H1 (cell line): ENCODE data around the gene TMEM174. TPM values are rescaled to one million over a fixed set of nuclear protein-coding genes. Genes with fewer than 3 reads are reported as not detected.

Experiments used
- CTCF ChIA-PET: fragments of 300-600 bp; sonication (Branson Sonifier 250); formaldehyde crosslinking; loops from one replicate; lab custom pipeline; 2021; ENCODE audit not compliant: partially characterized antibody; lab: Charles Lee
- POLR2A ChIA-PET: fragments of 300-600 bp; sonication (Branson Sonifier 250); formaldehyde crosslinking; loops from one replicate; lab custom pipeline; 2021; ENCODE audit warnings: inconsistent platforms; ENCODE audit not compliant: partially characterized antibody; lab: Charles Lee
- DNase-seq, 2 experiments: peaks; one replicate each; pipeline versions ENCODE4 v3.0.0 to v3.0.0-alpha.2; 2010 to 2022; ENCODE audit warnings: low spot score in 2 of 2, low read depth in 1 of 2, mixed read lengths in 1 of 2
- FAIRE-seq: peaks from 2 replicates; lab custom pipeline; 2011; peaks lifted over from hg19 to GRCh38; lab: Jason Lieb, UNC
- H2AFZ ChIP-seq: 2 replicates; pipeline ENCODE4 v1.8.1; 2012; ENCODE audit warnings: low read length, inconsistent platforms
- H2AK5ac ChIP-seq: 2 replicates; pipeline ENCODE4 v1.6.1; 2013; ENCODE audit warnings: low read depth, low read length
- H2BK120ac ChIP-seq: replicated peaks from 2 replicates; pipeline ENCODE3; 2013; ENCODE audit warnings: low read depth, low read length, inconsistent platforms
- H2BK12ac ChIP-seq: 2 replicates; pipeline ENCODE4 v1.6.1; 2013; ENCODE audit warnings: low read depth, low read length
- H2BK15ac ChIP-seq: 2 replicates; pipeline ENCODE4 v1.6.1; 2013; ENCODE audit warnings: low read length
- H2BK20ac ChIP-seq: 2 replicates; pipeline ENCODE4 v1.6.1; 2013; ENCODE audit warnings: low read length
- H2BK5ac ChIP-seq: 2 replicates; pipeline ENCODE4 v1.6.1; 2013; ENCODE audit warnings: low read depth, low read length
- H3K14ac ChIP-seq: 2 replicates; pipeline ENCODE4 v1.6.1; 2013; ENCODE audit warnings: inconsistent platforms; ENCODE audit not compliant: insufficient read length
- H3K18ac ChIP-seq: 2 replicates; pipeline ENCODE4 v1.6.1; 2013; ENCODE audit warnings: low read length; ENCODE audit errors: extremely low read depth
- H3K23ac ChIP-seq: 2 replicates; pipeline ENCODE4 v1.6.1; 2013; ENCODE audit warnings: inconsistent platforms; ENCODE audit not compliant: insufficient read length
- H3K23me2 ChIP-seq: 2 replicates; pipeline ENCODE4 v1.6.1; 2013; ENCODE audit warnings: low read depth, low read length
- H3K27ac ChIP-seq: 2 replicates; pipeline ENCODE4 v1.6.1; 2011; ENCODE audit warnings: low read depth, low read length, inconsistent platforms
- H3K27me3 ChIP-seq, 4 experiments: replicated peaks in 1 of 4; 1 replicate in 1 of 4; 2 replicates in 3 of 4; pipeline versions ENCODE4 v1.6.1 to v1.8.1; 2011 to 2013; ENCODE audit warnings: low read length in 3 of 4, mild to moderate bottlenecking in 3 of 4, inconsistent platforms in 2 of 4, mixed read lengths in 2 of 4, moderate library complexity in 1 of 4; ENCODE audit not compliant: control insufficient read depth in 3 of 4, insufficient read depth in 3 of 4; ENCODE audit errors: extremely low read depth in 1 of 4
- H3K36me3 ChIP-seq, 4 experiments: 2 replicates each; pipeline versions ENCODE4 v1.6.1 to v1.8.1; 2011 to 2013; ENCODE audit warnings: mild to moderate bottlenecking in 4 of 4, low read length in 3 of 4, moderate library complexity in 2 of 4, control low read depth in 1 of 4, inconsistent platforms in 1 of 4; ENCODE audit not compliant: insufficient read depth in 4 of 4, control insufficient read depth in 2 of 4
- H3K4ac ChIP-seq: replicated peaks from 2 replicates; pipeline ENCODE3; 2013; ENCODE audit warnings: low read length, low read depth, mixed read lengths, inconsistent platforms; ENCODE audit not compliant: insufficient read length
- H3K4me1 ChIP-seq, 4 experiments: replicated peaks in 1 of 4; 1 replicate in 1 of 4; 2 replicates in 3 of 4; pipeline versions ENCODE4 v1.6.1 to v1.8.1; 2011 to 2013; ENCODE audit warnings: low read length in 3 of 4, inconsistent platforms in 2 of 4, mixed read lengths in 1 of 4; ENCODE audit not compliant: insufficient read depth in 4 of 4, control insufficient read depth in 3 of 4
- H3K4me2 ChIP-seq, 2 experiments: 2 replicates each; pipeline versions ENCODE4 v1.6.1 to v1.8.1; 2011 to 2013; ENCODE audit warnings: low read depth in 2 of 2, low read length in 2 of 2, control low read depth in 1 of 2, inconsistent platforms in 1 of 2, mild to moderate bottlenecking in 1 of 2; ENCODE audit not compliant: insufficient read depth in 1 of 2
- H3K4me3 ChIP-seq, 4 experiments: fragments of 200-600, 300-600 bp in 1 of 4; sonication (generic), shearing (Covaris generic), sonication (Bioruptor Twin) in 1 of 4; 2 replicates each; pipeline versions ENCODE4 v1.5.1 to v1.8.1; 2011 to 2016; ENCODE audit warnings: low read length in 4 of 4, low read depth in 3 of 4, control low read depth in 2 of 4, inconsistent platforms in 2 of 4, mild to moderate bottlenecking in 2 of 4, mixed read lengths in 1 of 4, moderate library complexity in 1 of 4; ENCODE audit not compliant: insufficient read depth in 2 of 4; ENCODE audit errors: extremely low read depth in 1 of 4
- H3K56ac ChIP-seq: replicated peaks from 2 replicates; pipeline ENCODE3; 2013; ENCODE audit warnings: low read depth, mild to moderate bottlenecking, mixed read lengths, low read length, inconsistent platforms; ENCODE audit not compliant: insufficient read length
- H3K79me1 ChIP-seq: 2 replicates; pipeline ENCODE4 v1.6.1; 2013; ENCODE audit warnings: low read depth, low read length, control low read depth
- H3K79me2 ChIP-seq, 2 experiments: 2 replicates each; pipeline versions ENCODE4 v1.6.1 to v1.8.1; 2012 to 2013; ENCODE audit warnings: low read length in 2 of 2, mild to moderate bottlenecking in 2 of 2, inconsistent platforms in 1 of 2; ENCODE audit not compliant: insufficient read depth in 2 of 2, control insufficient read depth in 1 of 2
- H3K9ac ChIP-seq, 4 experiments: replicated peaks in 1 of 4; 1 replicate in 1 of 4; 2 replicates in 3 of 4; pipeline versions ENCODE4 v1.6.1 to v1.8.1; 2011 to 2013; ENCODE audit warnings: low read depth in 3 of 4, low read length in 3 of 4, control low read depth in 2 of 4, mild to moderate bottlenecking in 2 of 4, moderate library complexity in 2 of 4, inconsistent platforms in 1 of 4; ENCODE audit errors: extremely low read depth in 1 of 4
- H3K9me3 ChIP-seq, 2 experiments: 2 replicates each; pipeline versions ENCODE4 v1.6.1 to v1.8.1; 2012 to 2013; ENCODE audit warnings: mild to moderate bottlenecking in 2 of 2, moderate library complexity in 2 of 2, control low read depth in 1 of 2, inconsistent platforms in 1 of 2, low read depth in 1 of 2, low read length in 1 of 2, mixed read lengths in 1 of 2; ENCODE audit not compliant: insufficient read depth in 2 of 2
- H4K20me1 ChIP-seq, 2 experiments: replicated peaks in 1 of 2; 2 replicates each; pipeline versions ENCODE3 to v1.8.1; 2011 to 2013; ENCODE audit warnings: inconsistent platforms in 2 of 2, low read length in 2 of 2, mild to moderate bottlenecking in 1 of 2; ENCODE audit not compliant: insufficient read depth in 2 of 2, control insufficient read depth in 1 of 2
- H4K5ac ChIP-seq: 2 replicates; pipeline ENCODE4 v1.6.1; 2013; ENCODE audit warnings: low read length, low read depth, mixed read lengths, inconsistent platforms; ENCODE audit not compliant: insufficient read length
- H4K8ac ChIP-seq: 2 replicates; pipeline ENCODE4 v1.8.0; 2013; ENCODE audit warnings: mild to moderate bottlenecking, moderate library complexity, low read length, inconsistent platforms; ENCODE audit not compliant: insufficient read depth; ENCODE audit errors: extremely low read depth
- H4K91ac ChIP-seq: replicated peaks from 2 replicates; pipeline ENCODE3; 2013; ENCODE audit warnings: low read length, mixed read lengths, inconsistent platforms; ENCODE audit not compliant: insufficient read length
- CHD2 ChIP-seq: IDR thresholded peaks from 2 replicates; pipeline ENCODE4 v1.6.1; 2012; ENCODE audit warnings: low read length, improper control_type of control experiment
- FOSL1 ChIP-seq: IDR thresholded peaks from 2 replicates; pipeline ENCODE4 v1.6.1; 2011; ENCODE audit warnings: mild to moderate bottlenecking, low read depth, low read length, moderate library complexity; ENCODE audit not compliant: insufficient read depth
- HDAC6 ChIP-seq: IDR thresholded peaks from one replicate; pipeline ENCODE4 v1.7.1; 2012; ENCODE audit warnings: low read depth, mild to moderate bottlenecking, inconsistent platforms, low read length, moderate library complexity
- MAFK ChIP-seq: IDR thresholded peaks from 2 replicates; pipeline ENCODE4 v1.6.1; 2012; ENCODE audit warnings: low read depth, mild to moderate bottlenecking, improper control_type of control experiment, low read length
- NANOG ChIP-seq: IDR thresholded peaks from 2 replicates; pipeline ENCODE4 v1.6.1; 2011; ENCODE audit warnings: low read length, low read depth, mild to moderate bottlenecking, inconsistent platforms; ENCODE audit not compliant: insufficient read depth, poor library complexity, severe bottlenecking
- NRF1 ChIP-seq: IDR thresholded peaks from 2 replicates; pipeline ENCODE4 v1.6.1; 2011; ENCODE audit warnings: mild to moderate bottlenecking, low read depth, low read length, improper control_type of control experiment
- POLR2AphosphoS5 ChIP-seq: IDR thresholded peaks from 2 replicates; pipeline ENCODE4 v1.6.1; 2011; ENCODE audit warnings: low read depth, low read length
- SAP30 ChIP-seq: fragments of 300-600 bp; sonication (generic); IDR thresholded peaks from 2 replicates; pipeline ENCODE4 v1.7.1; 2012; ENCODE audit warnings: low read length, moderate library complexity, mild to moderate bottlenecking, inconsistent platforms; ENCODE audit not compliant: insufficient read depth, insufficient replicate concordance
- SIN3A ChIP-seq, 2 experiments: IDR thresholded peaks in 1 of 2; conservative IDR thresholded peaks in 1 of 2; 2 replicates each; pipeline ENCODE4 v1.6.1; 2011 to 2012; ENCODE audit warnings: low read length in 2 of 2, improper control_type of control experiment in 1 of 2, low read depth in 1 of 2, mild to moderate bottlenecking in 1 of 2
- SP4 ChIP-seq: IDR thresholded peaks from 2 replicates; pipeline ENCODE4 v1.6.1; 2012; ENCODE audit warnings: low read length, inconsistent platforms
- WGBS, 2 experiments: shearing (Covaris generic) in 1 of 2; methylation state at CpG; one replicate each; pipeline versions ENCODE4 v1.1.6 to v1.1.7; 2013 to 2015; ENCODE audit warnings: low lambda C conversion rate in 2 of 2, mixed read lengths in 2 of 2, inconsistent platforms in 1 of 2, low coverage in 1 of 2, missing lambda C conversion rate in 1 of 2; ENCODE audit not compliant: insufficient replicate concordance in 2 of 2, insufficient coverage in 1 of 2, insufficient read length in 1 of 2; ENCODE audit errors: extremely low coverage in 1 of 2, missing lambda C conversion rate in 1 of 2; 5-methylcytosine and 5-hydroxymethylcytosine counted together
- polyA plus RNA-seq, 7 experiments: library from polyadenylated mRNA; depleted of rRNA in 3 of 7; stranded (reverse) in 5 of 7; unstranded in 2 of 7; fragments of >200 nt in 5 of 7; fragments of 200-250 nt in 2 of 7; gene quantifications; 1 replicate in 5 of 7; 2 replicates in 1 of 7; 4 replicates in 1 of 7; pipeline versions ENCODE4 v1.2.1 to v1.2.3, GENCODE V29; 2011 to 2013; ENCODE audit warnings: missing spikeins in 2 of 7, mixed read lengths in 2 of 7
- total RNA-seq: library from RNA; stranded (reverse); fragmentation: NEBNext Ultra II Directional; extraction: Animal tissue kit (Norgen Biotek cat#: 25700); gene quantifications from 2 replicates; pipeline ENCODE4 v1.2.1, GENCODE V29; 2021

TMEM174 gene
- total and polyA plus RNA-seq, 2 of the 8 experiments (the other 6 are each of a cell fraction or from before 2014, with no cell fraction given), result not detected

GRCh38 chr5:73154208-73155006 lies 18.6 kb upstream of the TMEM174 start:
- Histone ChIP-seq H2BK120ac (no peak overlapping the region), H3K23me2 (no peaks in the 10 kb centered on the region), H2AFZ (no peak overlapping the region), H2BK12ac (no peak overlapping the region), H3K4me2 (no peak overlapping the region), H4K8ac (no peak overlapping the region), H3K79me2 (no peaks in the 10 kb centered on the region), H3K14ac (no peak overlapping the region), H3K79me1 (no peaks in the 10 kb centered on the region), H3K23ac (no peak overlapping the region), H3K9me3 (no peaks in the 10 kb centered on the region), H4K91ac (no peak overlapping the region), H3K27me3 (no peaks in the 10 kb centered on the region), H3K9ac (no peak overlapping the region), H3K56ac (no peak overlapping the region), H3K4me1 (peaks cover 0 to 2% (median under 1%) of the 10 kb centered on the region in 4 experiments; a peak in 1 of 7 replicates), H3K27ac (no peak overlapping the region), H2BK15ac (no peak overlapping the region), H3K36me3 (no peaks in the 10 kb centered on the region), H3K4ac (no peak overlapping the region), H4K20me1 (no peaks in the 10 kb centered on the region), H3K4me3 (no peak overlapping the region), H2AK5ac (no peak overlapping the region), H3K18ac (no peak overlapping the region), H2BK5ac (no peak overlapping the region), H2BK20ac (no peak overlapping the region), H4K5ac (no peak overlapping the region)
- ChIA-PET CTCF (interaction anchor here (3.1 to 3.6 kb wide), 4 partner anchors 16 to 70 kb away, joined by 12 to 39 read pairs (median 24); partner anchors contain the start of gene TMEM174), POLR2A (no interaction called here)
- no peak for TF ChIP-seq NRF1
- TF ChIP-seq SP4, result no peak
- TF ChIP-seq HDAC6, result no peak
- TF ChIP-seq POLR2AphosphoS5, result no peak
- no peak for TF ChIP-seq SAP30
- no peak for TF ChIP-seq SIN3A (conservative IDR thresholded peaks at IDR 0.05 in 1 of 2, IDR thresholded peaks at IDR 0.05 in 1 of 2; ENCODE audit: low read depth in 1 of 2, low read length in 2 of 2)
- no peak for TF ChIP-seq MAFK
- no peak for TF ChIP-seq FOSL1
- no peak for TF ChIP-seq CHD2
- TF ChIP-seq NANOG, result no peak
- DNase-seq (no peak), FAIRE-seq (no peak)
- WGBS, 2 experiments, result 82% methylated on average over 5 of the region's 5 CpGs; no CpG with 5 or more reads in 1 of the 2 experiments
